IMR-90 (cell line): Measurements from ENCODE around the gene OR2H1. TPM values are rescaled to one million over a fixed set of nuclear protein-coding genes. Genes with fewer than 3 reads are reported as not detected.

Experiments used
- ATAC-seq: fragments of 200-7000 bp; cut with Tn5 transposase; 2 replicates; pipeline ENCODE4 v1.9.1; 2020; ENCODE audit warnings: low read depth, mild to moderate bottlenecking, moderate library complexity
- BruUV-seq: library from RNA; stranded (reverse); fragments of 400-500 nt; replicated peaks from 2 replicates; lab custom pipeline; 2021; lab: Mats Ljungman, UMichigan
- CTCF ChIA-PET: fragments of 300-600 bp; formaldehyde crosslinking; extraction: SDS; loops from one replicate; lab custom pipeline; 2021; ENCODE audit warnings: antibody characterized with exemption; lab: Yijun Ruan, JAX
- POLR2A ChIA-PET: fragments of 300-600 bp; sonication (Branson Sonifier 250); formaldehyde crosslinking; loops from one replicate; lab custom pipeline; 2022; ENCODE audit warnings: antibody characterized with exemption; ENCODE audit not compliant: unreplicated experiment; lab: Charles Lee
- DNase-seq: peaks from one replicate; pipeline ENCODE4 v3.0.0; 2013
- H2AFZ ChIP-seq: replicated peaks from 2 replicates; pipeline ENCODE3; 2013; ENCODE audit warnings: low read length, mild to moderate bottlenecking; ENCODE audit not compliant: poor library complexity
- H2AK5ac ChIP-seq: 2 replicates; pipeline ENCODE4 v1.6.1; 2013; ENCODE audit warnings: low read depth, low read length, inconsistent platforms
- H2AK9ac ChIP-seq: replicated peaks from 2 replicates; pipeline ENCODE3; 2013; ENCODE audit warnings: mild to moderate bottlenecking, low read depth, low read length, moderate library complexity; ENCODE audit not compliant: poor library complexity
- H2BK120ac ChIP-seq: 2 replicates; pipeline ENCODE4 v1.6.1; 2013; ENCODE audit warnings: low read depth, low read length, inconsistent platforms
- H2BK15ac ChIP-seq: 3 replicates; pipeline ENCODE4 v1.6.1; 2013; ENCODE audit warnings: low read depth, low read length, inconsistent platforms
- H2BK20ac ChIP-seq: 2 replicates; pipeline ENCODE4 v1.6.1; 2013; ENCODE audit warnings: low read depth, mild to moderate bottlenecking, inconsistent platforms, low read length, moderate library complexity
- H2BK5ac ChIP-seq: 2 replicates; pipeline ENCODE4 v1.6.1; 2013; ENCODE audit warnings: mild to moderate bottlenecking, low read depth, low read length, inconsistent platforms; ENCODE audit not compliant: poor library complexity, severe bottlenecking
- H3K14ac ChIP-seq: replicated peaks from 2 replicates; pipeline ENCODE4 v1.6.1; 2013; ENCODE audit warnings: low read depth, low read length, inconsistent platforms
- H3K18ac ChIP-seq: 2 replicates; pipeline ENCODE4 v1.6.1; 2013; ENCODE audit warnings: low read depth, low read length, control low read depth
- H3K23ac ChIP-seq: 2 replicates; pipeline ENCODE4 v1.6.1; 2013; ENCODE audit warnings: low read depth, low read length, inconsistent platforms
- H3K27ac ChIP-seq: 2 replicates; pipeline ENCODE4 v1.5.1; 2013; ENCODE audit warnings: mild to moderate bottlenecking, control low read depth, low read length; ENCODE audit not compliant: insufficient read depth
- H3K27me3 ChIP-seq: 2 replicates; pipeline ENCODE4 v1.6.1; 2013; ENCODE audit warnings: low read length; ENCODE audit not compliant: control insufficient read depth, insufficient read depth
- H3K36me3 ChIP-seq: 2 replicates; pipeline ENCODE4 v1.6.1; 2013; ENCODE audit warnings: low read length, mixed read lengths; ENCODE audit not compliant: control insufficient read depth, insufficient read depth
- H3K4ac ChIP-seq: 2 replicates; pipeline ENCODE4 v1.6.1; 2013; ENCODE audit warnings: low read depth, low read length, inconsistent platforms
- H3K4me1 ChIP-seq: 2 replicates; pipeline ENCODE4 v1.6.1; 2013; ENCODE audit warnings: low read length, mixed read lengths; ENCODE audit not compliant: control insufficient read depth, insufficient read depth
- H3K4me2 ChIP-seq: 2 replicates; pipeline ENCODE4 v1.6.1; 2013; ENCODE audit warnings: low read depth, mild to moderate bottlenecking, control low read depth, low read length, moderate library complexity
- H3K4me3 ChIP-seq: 2 replicates; pipeline ENCODE4 v1.5.1; 2013; ENCODE audit warnings: low read depth, mild to moderate bottlenecking, control low read depth, low read length, moderate library complexity; ENCODE audit not compliant: insufficient read depth
- H3K56ac ChIP-seq: 2 replicates; pipeline ENCODE4 v1.6.1; 2013; ENCODE audit warnings: low read length, inconsistent platforms; ENCODE audit not compliant: insufficient read depth; ENCODE audit errors: extremely low read depth
- H3K79me1 ChIP-seq, 2 experiments: 2 replicates each; pipeline ENCODE4 v1.6.1; 2013; ENCODE audit warnings: low read length in 2 of 2, inconsistent platforms in 1 of 2, low read depth in 1 of 2
- H3K9ac ChIP-seq: 2 replicates; pipeline ENCODE4 v1.6.1; 2013; ENCODE audit warnings: low read depth, low read length, control low read depth
- H3K9me1 ChIP-seq: 2 replicates; pipeline ENCODE4 v1.6.1; 2013; ENCODE audit warnings: low read length, inconsistent platforms; ENCODE audit not compliant: insufficient read depth
- H3K9me3 ChIP-seq: 2 replicates; pipeline ENCODE4 v1.6.1; 2013; ENCODE audit warnings: low read length; ENCODE audit not compliant: control insufficient read depth, insufficient read depth
- H4K20me1 ChIP-seq: 2 replicates; pipeline ENCODE4 v1.6.1; 2013; ENCODE audit warnings: low read length, inconsistent platforms; ENCODE audit not compliant: insufficient read depth
- H4K5ac ChIP-seq: 2 replicates; pipeline ENCODE4 v1.6.1; 2013; ENCODE audit warnings: mild to moderate bottlenecking, low read depth, low read length, control low read depth
- H4K8ac ChIP-seq, 2 experiments: 2 replicates each; pipeline ENCODE4 v1.6.1; 2013; ENCODE audit warnings: low read depth in 2 of 2, low read length in 2 of 2, control low read depth in 1 of 2, inconsistent platforms in 1 of 2
- H4K91ac ChIP-seq: 2 replicates; pipeline ENCODE4 v1.6.1; 2013; ENCODE audit warnings: low read depth, low read length, inconsistent platforms; ENCODE audit not compliant: insufficient read depth
- BHLHE40 ChIP-seq: fragments of 150-350 bp; IDR thresholded peaks from 2 replicates; pipeline ENCODE4 v1.6.1; 2016; ENCODE audit warnings: mild to moderate bottlenecking, low read depth, low read length
- CEBPB ChIP-seq: IDR thresholded peaks from 2 replicates; pipeline ENCODE4 v1.6.1; 2012; ENCODE audit warnings: low read depth, low read length, improper control_type of control experiment
- CHD1 ChIP-seq: IDR thresholded peaks from 2 replicates; pipeline ENCODE4 v1.6.1; 2012; ENCODE audit warnings: low read depth, low read length, improper control_type of control experiment
- CTCF ChIP-seq: conservative IDR thresholded peaks from 2 replicates; pipeline ENCODE4 v1.5.1; 2012; ENCODE audit warnings: mild to moderate bottlenecking, low read depth, low read length, improper control_type of control experiment
- ELK1 ChIP-seq: fragments of 150-350 bp; IDR thresholded peaks from 2 replicates; pipeline ENCODE4 v1.6.1; 2016; ENCODE audit warnings: low read depth, mild to moderate bottlenecking, low read length, moderate library complexity, borderline replicate concordance
- FOS ChIP-seq: fragments of 150-350 bp; IDR thresholded peaks from 2 replicates; pipeline ENCODE4 v1.6.1; 2016; ENCODE audit warnings: low read depth, low read length
- MAFK ChIP-seq: IDR thresholded peaks from 2 replicates; pipeline ENCODE4 v1.6.1; 2012; ENCODE audit warnings: low read depth, low read length, improper control_type of control experiment
- MAZ ChIP-seq: IDR thresholded peaks from 2 replicates; pipeline ENCODE4 v1.6.1; 2012; ENCODE audit warnings: low read depth, mild to moderate bottlenecking, low read length, improper control_type of control experiment, moderate library complexity, borderline replicate concordance
- MXI1 ChIP-seq: IDR thresholded peaks from 2 replicates; pipeline ENCODE4 v1.6.1; 2012; ENCODE audit warnings: low read depth, mild to moderate bottlenecking, low read length, moderate library complexity, borderline replicate concordance
- NFE2L2 ChIP-seq: fragments of 150-350 bp; IDR thresholded peaks from 2 replicates; pipeline ENCODE4 v1.6.1; 2016; ENCODE audit warnings: low read depth, mild to moderate bottlenecking, low read length
- POLR2A ChIP-seq: IDR thresholded peaks from 2 replicates; pipeline ENCODE4 v1.6.1; 2012; ENCODE audit warnings: mild to moderate bottlenecking, low read depth, low read length
- RAD21 ChIP-seq: IDR thresholded peaks from 2 replicates; pipeline ENCODE4 v1.6.1; 2012; ENCODE audit warnings: low read length, improper control_type of control experiment
- RCOR1 ChIP-seq: IDR thresholded peaks from 2 replicates; pipeline ENCODE4 v1.6.1; 2012; ENCODE audit warnings: mild to moderate bottlenecking, low read length, improper control_type of control experiment; ENCODE audit not compliant: insufficient replicate concordance
- RFX5 ChIP-seq: IDR thresholded peaks from 2 replicates; pipeline ENCODE4 v1.8.0; 2012; ENCODE audit warnings: low read depth, mild to moderate bottlenecking, low read length, moderate library complexity
- SMC3 ChIP-seq: fragments of 150-350 bp; IDR thresholded peaks from 2 replicates; pipeline ENCODE4 v1.6.1; 2016; ENCODE audit warnings: low read depth, mild to moderate bottlenecking, antibody characterized with exemption, low read length, moderate library complexity
- USF2 ChIP-seq: fragments of 150-350 bp; IDR thresholded peaks from 2 replicates; pipeline ENCODE4 v1.6.1; 2017; ENCODE audit warnings: mild to moderate bottlenecking, antibody characterized with exemption, low read length, low read depth
- WGBS, 2 experiments: methylation state at CpG; one replicate each; pipeline versions ENCODE4 v1.1.5 to v1.1.7; 2013; ENCODE audit warnings: missing lambda C conversion rate in 2 of 2; ENCODE audit not compliant: insufficient read length in 1 of 2; ENCODE audit errors: extremely low coverage in 2 of 2; 5-methylcytosine and 5-hydroxymethylcytosine counted together
- dilution Hi-C: fragments of 300-500 bp; cut with HindIII; formaldehyde crosslinking; loops from one replicate; pipeline ENCODE4 v1.14.3; 2018; ENCODE audit warnings: low sequenced_read_pairs; ENCODE audit not compliant: unreplicated experiment
- in situ Hi-C: fragments of 300-500 bp; cut with MboI; formaldehyde crosslinking; loops from 3 replicates; pipeline ENCODE4 v1.14.3; 2019; ENCODE audit warnings: low sequenced_read_pairs, inconsistent platforms, mixed read lengths
- intact Hi-C: fragments of 100-400 bp; cut with micrococcal nuclease; formaldehyde crosslinking; loops from 2 replicates; pipeline ENCODE4 v1.10.0; 2022
- polyA plus RNA-seq, 3 experiments: library from polyadenylated mRNA; depleted of rRNA; stranded (reverse); fragments of >200 nt; gene quantifications; 2 replicates each; pipeline ENCODE4 v1.2.3, GENCODE V29; 2012; ENCODE audit warnings: low replicate concordance in 1 of 3
- total RNA-seq: library from RNA; depleted of rRNA; stranded (reverse); fragments of >200 nt; gene quantifications from 2 replicates; pipeline ENCODE4 v1.2.3, GENCODE V29; 2012

The OR2H1 gene
- total and polyA plus RNA-seq, 2 of the 4 experiments (the other 2 are of a cell fraction) = not detected

DNA sequence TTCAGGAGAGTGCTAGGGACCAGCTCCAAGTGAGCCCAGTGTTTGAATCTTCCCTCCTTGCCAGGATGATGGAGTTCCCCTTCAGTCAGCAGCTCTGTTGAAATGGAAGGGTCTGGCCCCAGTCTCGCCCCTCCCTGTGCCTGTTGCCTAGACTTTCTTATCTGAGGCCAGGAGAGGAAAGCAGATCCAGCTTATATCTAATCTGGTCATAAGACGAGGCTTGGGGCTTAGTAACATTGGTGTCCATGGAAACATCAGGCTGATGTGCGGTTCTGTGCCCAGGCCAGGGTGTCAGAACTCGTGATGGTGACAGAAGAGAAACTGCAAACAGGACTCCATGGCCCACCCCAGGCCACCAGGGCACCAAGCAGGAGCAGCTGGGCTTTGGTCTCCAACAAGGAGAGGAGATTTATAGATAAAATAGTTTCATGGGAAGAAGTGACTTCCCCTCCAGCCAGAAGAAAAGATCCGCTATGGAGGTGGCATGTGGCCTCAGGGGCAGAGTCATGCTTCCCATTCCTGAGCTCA lies 21.0 kb downstream of the OR2H1 start:
- Histone ChIP-seq H2AFZ (no peak overlapping the region), H3K18ac (no peak overlapping the region), H3K4me2 (no peak overlapping the region), H4K5ac (no peak overlapping the region), H3K79me1 (no peaks in the 10 kb centered on the region), H2BK5ac (no peak overlapping the region), H3K9me1 (no peaks in the 10 kb centered on the region), H2BK15ac (no peak overlapping the region), H4K20me1 (no peaks in the 10 kb centered on the region), H3K27me3 (no peaks in the 10 kb centered on the region), H3K9me3 (peaks cover 24% of the 10 kb centered on the region), H3K56ac (no peak overlapping the region), H3K27ac (no peak overlapping the region), H2AK5ac (no peak overlapping the region), H4K8ac (no peak overlapping the region), H3K9ac (no peak overlapping the region), H3K14ac (no peak overlapping the region), H3K4me3 (no peak overlapping the region), H4K91ac (no peak overlapping the region), H2BK20ac (no peak overlapping the region), H2AK9ac (peak overlapping the region; percentile 28), H3K36me3 (no peaks in the 10 kb centered on the region), H3K4me1 (no peaks in the 10 kb centered on the region), H3K23ac (no peak overlapping the region), H2BK120ac (no peak overlapping the region), H3K4ac (no peak overlapping the region)
- CTCF ChIA-PET = no interaction called here
- no TSS peak for BruUV-seq
- intact Hi-C loops (no loop called here), dilution Hi-C loops (no loop called here), in situ Hi-C loops (no loop called here)
- ATAC-seq (no peak), DNase-seq (no peak)
- POLR2A ChIA-PET = no interaction called here
- WGBS, 2 experiments = no CpG with 5 or more reads among the region's 5 CpGs
- TF ChIP-seq MAFK = no peak
- no peak for TF ChIP-seq MXI1
- no peak for TF ChIP-seq USF2
- no peak for TF ChIP-seq BHLHE40
- TF ChIP-seq MAZ = no peak
- no peak for TF ChIP-seq RCOR1
- no peak for TF ChIP-seq POLR2A
- no peak for TF ChIP-seq FOS
- TF ChIP-seq NFE2L2 = no peak
- TF ChIP-seq RFX5 = no peak
- TF ChIP-seq CHD1 = no peak
- TF ChIP-seq ELK1 = no peak
- no peak for TF ChIP-seq CTCF
- TF ChIP-seq RAD21 = no peak
- no peak for TF ChIP-seq CEBPB
- TF ChIP-seq SMC3 = no peak
